A673 (cell line): Measurements from ENCODE around the gene SLC35F1.

Experiments
- EZH2 ChIP-seq: fragments of 200-600 bp; sonication (generic); IDR thresholded peaks from 2 replicates; pipeline ENCODE4 v1.6.1; 2017; ENCODE audit warnings: borderline replicate concordance, low read depth, mild to moderate bottlenecking, mixed read lengths, antibody characterized with exemption, low read length; ENCODE audit not compliant: poor library complexity, severe bottlenecking
- TF ChIP-seq, protein P1 (sequence below): fragments of 300-800, 200-600 bp; sonication (generic); conservative IDR thresholded peaks from 2 replicates; pipeline ENCODE4 v1.5.1; 2017; ENCODE audit warnings: low read depth, mild to moderate bottlenecking, antibody characterized with exemption, low read length, moderate library complexity, mixed read lengths

DNA sequence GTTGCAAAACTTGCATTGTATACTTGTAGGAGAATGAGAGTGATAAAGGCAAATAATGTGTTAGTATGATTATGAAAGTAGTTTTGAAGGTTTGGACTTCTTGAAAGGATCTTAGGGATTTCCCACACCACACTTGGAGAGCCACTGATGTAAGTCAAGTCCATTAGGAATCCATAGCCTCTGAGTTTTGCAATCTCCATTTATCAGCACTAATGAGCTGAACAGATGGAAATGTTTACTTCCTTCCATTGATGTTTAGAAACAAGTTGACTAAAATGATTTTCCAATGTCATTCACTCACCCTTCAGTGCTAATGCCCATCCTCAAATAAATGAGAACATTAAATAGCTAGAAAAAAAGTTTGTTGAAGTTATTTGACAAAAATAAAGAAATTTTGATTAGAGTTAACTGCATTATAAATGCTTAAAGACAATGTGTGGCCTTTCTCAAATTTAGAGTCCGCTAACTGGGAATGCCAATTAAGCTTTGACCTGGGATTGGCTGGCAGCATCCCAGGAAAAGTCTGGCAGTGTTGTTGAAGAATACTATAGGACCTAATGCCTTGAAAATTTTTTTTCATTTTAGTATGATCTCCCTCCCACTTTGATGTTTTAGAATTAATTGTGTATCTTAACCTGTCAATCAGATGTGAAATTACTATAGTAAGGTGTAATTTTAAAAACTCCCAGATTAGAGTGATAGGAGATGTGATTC is 68.0 kb downstream of the SLC35F1 start:
- TF ChIP-seq, protein P1, sequence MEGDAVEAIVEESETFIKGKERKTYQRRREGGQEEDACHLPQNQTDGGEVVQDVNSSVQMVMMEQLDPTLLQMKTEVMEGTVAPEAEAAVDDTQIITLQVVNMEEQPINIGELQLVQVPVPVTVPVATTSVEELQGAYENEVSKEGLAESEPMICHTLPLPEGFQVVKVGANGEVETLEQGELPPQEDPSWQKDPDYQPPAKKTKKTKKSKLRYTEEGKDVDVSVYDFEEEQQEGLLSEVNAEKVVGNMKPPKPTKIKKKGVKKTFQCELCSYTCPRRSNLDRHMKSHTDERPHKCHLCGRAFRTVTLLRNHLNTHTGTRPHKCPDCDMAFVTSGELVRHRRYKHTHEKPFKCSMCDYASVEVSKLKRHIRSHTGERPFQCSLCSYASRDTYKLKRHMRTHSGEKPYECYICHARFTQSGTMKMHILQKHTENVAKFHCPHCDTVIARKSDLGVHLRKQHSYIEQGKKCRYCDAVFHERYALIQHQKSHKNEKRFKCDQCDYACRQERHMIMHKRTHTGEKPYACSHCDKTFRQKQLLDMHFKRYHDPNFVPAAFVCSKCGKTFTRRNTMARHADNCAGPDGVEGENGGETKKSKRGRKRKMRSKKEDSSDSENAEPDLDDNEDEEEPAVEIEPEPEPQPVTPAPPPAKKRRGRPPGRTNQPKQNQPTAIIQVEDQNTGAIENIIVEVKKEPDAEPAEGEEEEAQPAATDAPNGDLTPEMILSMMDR: no peak
- TF ChIP-seq EZH2: no peak
